ENCODE results near the gene CPNE9. TPM values are rescaled to one million over a fixed set of nuclear protein-coding genes. Genes with fewer than 3 reads are reported as not detected.

Gene CPNE9
- polyA plus RNA-seq, 1 of the 3 experiments (the other 2 are of a cell fraction) = 0.03 TPM

DNA sequence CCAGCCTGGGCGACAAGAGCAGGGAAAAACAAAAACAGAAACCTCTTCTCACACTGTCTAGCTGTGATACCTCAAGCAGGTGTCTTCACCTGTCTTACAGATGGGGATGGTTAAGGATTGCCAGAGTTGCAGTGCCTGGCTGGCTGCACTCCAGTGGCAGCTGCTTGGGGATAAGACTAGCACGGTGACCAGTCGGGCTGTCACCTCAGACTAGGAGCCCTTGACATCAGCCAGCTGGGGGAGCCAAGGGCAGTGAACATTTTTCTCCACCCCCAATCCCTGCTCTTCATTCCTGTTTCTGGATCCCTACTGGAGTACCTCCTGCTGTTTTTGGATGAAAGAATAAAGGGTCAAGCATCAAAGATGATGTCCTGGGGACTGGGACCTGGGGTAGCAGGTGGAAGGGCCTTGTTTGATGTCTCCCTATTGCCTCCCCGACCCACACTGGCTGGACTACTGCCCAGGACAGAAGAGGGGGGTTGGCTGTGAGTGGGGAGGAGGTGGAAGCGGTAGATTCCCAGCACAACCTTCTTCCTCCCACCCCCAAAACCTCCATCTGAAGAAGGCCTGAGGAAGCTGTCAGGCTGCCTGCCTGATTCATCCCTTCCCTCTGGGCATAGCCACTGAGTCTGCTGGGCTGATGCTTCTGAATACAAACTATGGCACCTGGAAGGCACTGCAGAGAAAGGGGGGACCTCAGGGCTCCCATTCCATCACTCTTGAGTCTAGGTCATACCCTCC lies 7.0 kb upstream of the CPNE9 start:
- ChIA-PET POLR2A (no interaction called here), CTCF (no interaction called here)
- Histone ChIP-seq H2AFZ (ENCODE audit: low read depth) (no peak overlapping the region), H3K4me1 (ENCODE audit: control insufficient read depth in 1 of 2, insufficient read depth in 2 of 2, low read depth in 1 of 2, low read length in 1 of 2) (peaks cover 0 to 4% of the 10 kb centered on the region in 2 experiments; a peak in 1 of 4 replicates), H3K9me3 (no peaks in the 10 kb centered on the region), H3K36me3 (replicated peaks in 1 of 2; ENCODE audit: control insufficient read depth in 1 of 2, insufficient read depth in 2 of 2, low read length in 1 of 2) (peaks cover 8 to 52% of the 10 kb centered on the region in 2 experiments), H3F3A (replicated peaks; ENCODE audit: insufficient read depth) (no peaks in the 10 kb centered on the region), H4K20me1 (ENCODE audit: insufficient read depth) (no peaks in the 10 kb centered on the region), H3K9me2 (no peaks in the 10 kb centered on the region), H3K9ac (no peak overlapping the region), H3K27me3 (ENCODE audit: insufficient read depth) (no peaks in the 10 kb centered on the region), H3K27ac (ENCODE audit: low read depth in 2 of 2, low read length in 1 of 2) (no peak overlapping the region), H3K4me2 (no peak overlapping the region), H3K4me3 (ENCODE audit: low read depth in 2 of 2, low read length in 1 of 2) (no peak overlapping the region), H3K79me2 (ENCODE audit: insufficient read depth) (no peaks in the 10 kb centered on the region)
- no peak for DNase-seq
- 79% methylated on average over 5 of the region's 5 CpGs for WGBS (ENCODE audit: low lambda C conversion rate)
- TF ChIP-seq, protein P1, sequence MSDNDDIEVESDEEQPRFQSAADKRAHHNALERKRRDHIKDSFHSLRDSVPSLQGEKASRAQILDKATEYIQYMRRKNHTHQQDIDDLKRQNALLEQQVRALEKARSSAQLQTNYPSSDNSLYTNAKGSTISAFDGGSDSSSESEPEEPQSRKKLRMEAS (IDR thresholded peaks at IDR 0.05; ENCODE audit: low read depth) = no peak
- TF ChIP-seq MXI1 (IDR thresholded peaks at IDR 0.05; ENCODE audit: low read depth, low read length) = no peak
- no peak for TF ChIP-seq TEAD4 (IDR thresholded peaks at IDR 0.05; ENCODE audit: borderline replicate concordance, insufficient read depth)
- no peak for TF ChIP-seq FOSL2 (IDR thresholded peaks at IDR 0.05; ENCODE audit: borderline replicate concordance, low read depth)
- no peak for TF ChIP-seq RFX5 (IDR thresholded peaks at IDR 0.05; ENCODE audit: low read length)
- no peak for TF ChIP-seq FOXJ3 (CRISPR knock-in tag; IDR thresholded peaks at IDR 0.05)
- TF ChIP-seq, protein P2, sequence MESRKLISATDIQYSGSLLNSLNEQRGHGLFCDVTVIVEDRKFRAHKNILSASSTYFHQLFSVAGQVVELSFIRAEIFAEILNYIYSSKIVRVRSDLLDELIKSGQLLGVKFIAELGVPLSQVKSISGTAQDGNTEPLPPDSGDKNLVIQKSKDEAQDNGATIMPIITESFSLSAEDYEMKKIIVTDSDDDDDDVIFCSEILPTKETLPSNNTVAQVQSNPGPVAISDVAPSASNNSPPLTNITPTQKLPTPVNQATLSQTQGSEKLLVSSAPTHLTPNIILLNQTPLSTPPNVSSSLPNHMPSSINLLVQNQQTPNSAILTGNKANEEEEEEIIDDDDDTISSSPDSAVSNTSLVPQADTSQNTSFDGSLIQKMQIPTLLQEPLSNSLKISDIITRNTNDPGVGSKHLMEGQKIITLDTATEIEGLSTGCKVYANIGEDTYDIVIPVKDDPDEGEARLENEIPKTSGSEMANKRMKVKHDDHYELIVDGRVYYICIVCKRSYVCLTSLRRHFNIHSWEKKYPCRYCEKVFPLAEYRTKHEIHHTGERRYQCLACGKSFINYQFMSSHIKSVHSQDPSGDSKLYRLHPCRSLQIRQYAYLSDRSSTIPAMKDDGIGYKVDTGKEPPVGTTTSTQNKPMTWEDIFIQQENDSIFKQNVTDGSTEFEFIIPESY (IDR thresholded peaks at IDR 0.05; ENCODE audit: borderline replicate concordance, low read depth) = no peak

DNA sequence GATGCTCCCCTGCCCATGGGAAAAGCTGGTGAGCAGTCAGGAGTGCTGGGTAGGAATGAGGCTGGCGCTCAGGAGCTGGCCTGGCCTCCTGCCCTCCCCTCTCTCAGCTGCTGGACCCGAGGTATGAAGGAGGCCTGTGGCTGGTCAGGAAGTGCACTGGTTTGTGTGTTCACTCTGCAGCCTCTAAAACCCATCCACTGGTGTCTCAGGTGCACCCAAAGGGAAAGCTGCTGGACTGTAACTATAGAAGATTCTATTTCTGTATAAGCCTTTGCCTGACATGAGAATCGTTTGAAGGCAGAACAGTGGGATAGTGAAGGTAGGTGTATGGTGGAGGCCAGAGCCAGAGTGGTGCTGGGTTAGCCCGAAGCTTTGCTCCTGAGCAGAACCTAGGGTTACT lies 5.7 kb upstream of the CPNE9 start:
- WGBS (ENCODE audit: low lambda C conversion rate) = 78% methylated on average over 4 of the region's 4 CpGs
- Histone ChIP-seq H3K4me2 (no peak overlapping the region), H3K36me3 (replicated peaks in 1 of 2; ENCODE audit: control insufficient read depth in 1 of 2, insufficient read depth in 2 of 2, low read length in 1 of 2) (peaks cover 6 to 44% of the 10 kb centered on the region in 2 experiments), H3K4me3 (ENCODE audit: low read depth in 2 of 2, low read length in 1 of 2) (no peak overlapping the region), H3K79me2 (ENCODE audit: insufficient read depth) (no peaks in the 10 kb centered on the region), H2AFZ (ENCODE audit: low read depth) (no peak overlapping the region), H3F3A (replicated peaks; ENCODE audit: insufficient read depth) (no peaks in the 10 kb centered on the region), H3K9me3 (no peaks in the 10 kb centered on the region), H3K9ac (no peak overlapping the region), H3K4me1 (ENCODE audit: control insufficient read depth in 1 of 2, insufficient read depth in 2 of 2, low read depth in 1 of 2, low read length in 1 of 2) (no peaks in the 10 kb centered on the region), H3K27me3 (ENCODE audit: insufficient read depth) (no peaks in the 10 kb centered on the region), H3K9me2 (no peaks in the 10 kb centered on the region), H3K27ac (ENCODE audit: low read depth in 2 of 2, low read length in 1 of 2) (no peak overlapping the region), H4K20me1 (ENCODE audit: insufficient read depth) (no peaks in the 10 kb centered on the region)
- TF ChIP-seq GATA2 (CRISPR knock-in tag; IDR thresholded peaks at IDR 0.05) = no peak
- CTCF ChIA-PET = interaction anchor here (0.7 kb wide), 1 partner anchor 30 kb away, joined by 3 read pairs; no protein-coding TSS in a partner anchor
- POLR2A ChIA-PET = no interaction called here
- no peak for DNase-seq
